CD4-positive, alpha-beta T cell treated with Interleukin-21 for 1 hour (primary cell): ENCODE results near the gene TNNI3.

Source experiments
- DNase-seq: peaks from one replicate; pipeline ENCODE4 v3.0.0-alpha.2; 2020

The TNNI3 gene

DNA sequence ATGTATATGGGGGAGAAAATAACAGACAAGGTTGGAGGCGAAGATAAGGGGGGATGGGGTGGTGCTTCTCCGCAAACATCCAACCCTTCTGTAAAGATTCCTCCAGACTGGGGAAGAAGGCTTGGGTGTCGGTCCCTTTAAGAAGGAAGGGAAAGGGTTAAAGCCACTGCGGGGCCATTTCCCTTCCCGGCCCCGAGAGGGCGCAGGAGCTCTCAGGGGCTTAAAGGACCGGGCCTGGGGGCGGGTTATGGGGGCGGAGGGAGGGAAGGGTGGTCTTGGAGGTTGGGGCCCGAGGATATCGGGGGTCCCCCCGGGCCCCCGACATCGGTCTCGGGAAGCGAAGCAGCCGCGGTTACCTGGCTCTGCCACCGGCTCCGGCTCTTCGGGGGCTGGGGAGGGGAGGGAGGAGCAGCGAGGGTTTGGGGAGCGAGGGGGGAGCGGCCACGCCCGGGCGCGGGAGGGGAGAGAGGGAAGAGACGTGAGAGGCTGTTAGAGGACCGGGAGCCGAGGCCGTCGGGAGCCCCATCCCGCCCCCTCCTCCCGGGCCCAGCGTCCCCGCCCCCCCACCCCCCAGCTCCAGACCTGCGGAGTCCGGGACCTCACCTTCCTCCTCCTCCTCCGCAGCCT, 11.3 kb downstream of the TNNI3 start:
- peak; percentile 16 for DNase-seq

DNA sequence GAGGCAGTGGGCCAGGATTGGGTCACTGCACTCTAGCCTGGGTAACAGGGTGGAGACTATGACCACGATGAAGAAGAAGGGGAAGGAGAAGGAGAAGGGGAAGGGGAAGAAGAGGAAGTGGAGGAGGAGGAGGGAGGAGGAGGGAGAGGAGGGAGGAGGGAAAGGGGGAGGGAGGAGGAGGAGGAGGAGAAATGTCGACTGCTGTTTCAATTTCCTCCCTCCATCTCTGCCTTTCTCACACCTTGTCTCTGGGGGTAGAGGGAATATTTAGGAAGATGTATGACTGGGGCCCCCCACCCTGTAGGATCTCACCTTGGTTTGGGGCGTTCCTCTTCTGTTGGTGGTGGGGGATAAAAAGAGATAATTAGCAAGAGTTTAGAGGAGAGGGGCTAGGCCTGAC, 12.3 kb downstream of the TNNI3 start:
- DNase-seq = no peak

DNA sequence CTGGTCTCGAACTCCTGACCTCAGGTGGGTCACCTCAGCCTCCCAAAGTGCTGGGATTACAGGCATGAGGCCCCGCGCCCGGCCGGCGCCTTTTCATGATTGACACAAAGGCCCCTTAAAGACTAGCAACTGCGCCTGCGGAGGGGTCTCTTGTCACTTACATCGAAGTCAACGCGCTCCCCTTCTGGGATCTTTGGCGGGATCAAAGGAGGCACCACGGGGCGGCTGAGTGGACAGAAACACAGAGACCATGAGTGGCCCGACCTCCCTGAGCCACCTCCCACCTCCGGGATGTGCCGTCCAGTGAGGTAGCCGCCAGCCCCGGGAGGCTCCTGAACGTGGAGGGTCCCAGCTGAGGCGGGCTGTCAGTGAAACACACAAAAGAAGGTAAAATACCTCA, 15.8 kb downstream of the TNNI3 start:
- DNase-seq = no peak

DNA sequence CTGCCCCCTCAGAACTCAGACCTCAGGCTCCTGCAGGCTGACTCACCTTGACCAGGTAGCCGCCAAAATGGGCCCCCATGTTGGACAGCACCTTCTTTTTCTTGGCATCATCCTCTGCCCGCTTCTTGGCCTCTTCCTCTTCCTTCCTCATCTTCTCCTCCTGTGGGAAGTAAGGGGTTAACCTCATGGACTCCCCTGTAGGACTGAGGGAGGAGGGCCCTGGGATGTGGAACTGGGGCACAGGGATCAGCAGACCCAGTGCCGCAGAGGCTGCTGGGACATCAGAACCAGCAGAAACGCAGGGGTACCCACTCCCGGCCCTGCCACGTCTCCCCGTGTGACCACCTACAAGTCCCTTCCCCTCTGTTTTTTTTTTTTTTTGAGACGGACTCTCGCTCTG, 19.6 kb downstream of the TNNI3 start:
- DNase-seq = no peak

DNA sequence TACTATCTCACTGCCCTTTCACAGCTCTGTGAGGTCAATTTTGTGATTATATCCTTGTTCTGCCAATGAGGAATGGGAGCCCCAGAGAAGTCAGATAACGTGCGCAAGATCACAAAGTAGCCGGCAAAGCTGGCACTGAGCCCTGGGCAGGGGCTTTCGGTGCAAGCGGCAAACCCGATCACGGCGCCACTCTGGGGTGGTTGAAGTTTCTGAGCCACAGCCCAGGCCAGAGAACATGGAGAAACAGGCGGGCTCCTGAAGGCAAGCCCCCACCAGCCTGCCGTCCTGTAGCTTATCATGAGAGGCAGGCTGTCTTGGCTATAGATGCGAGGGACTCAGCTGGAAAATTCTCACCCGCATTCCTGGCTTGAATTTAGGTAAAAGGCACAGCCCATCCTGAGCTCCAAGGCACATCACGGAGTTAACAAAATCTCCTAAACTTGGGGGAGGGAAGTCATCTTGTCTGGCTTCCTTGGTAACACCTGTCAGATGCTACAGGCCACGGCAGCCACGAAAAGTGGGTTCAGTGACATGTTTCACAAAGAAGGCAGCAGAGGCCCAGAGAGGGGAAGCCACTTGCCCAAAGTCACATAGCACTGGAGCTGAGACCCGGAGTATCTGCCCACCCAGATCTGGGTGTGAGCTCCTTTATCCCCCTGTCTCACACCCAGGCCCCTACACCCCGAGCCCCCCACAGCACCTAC, 21.0 kb downstream of the TNNI3 start:
- DNase-seq = no peak

DNA sequence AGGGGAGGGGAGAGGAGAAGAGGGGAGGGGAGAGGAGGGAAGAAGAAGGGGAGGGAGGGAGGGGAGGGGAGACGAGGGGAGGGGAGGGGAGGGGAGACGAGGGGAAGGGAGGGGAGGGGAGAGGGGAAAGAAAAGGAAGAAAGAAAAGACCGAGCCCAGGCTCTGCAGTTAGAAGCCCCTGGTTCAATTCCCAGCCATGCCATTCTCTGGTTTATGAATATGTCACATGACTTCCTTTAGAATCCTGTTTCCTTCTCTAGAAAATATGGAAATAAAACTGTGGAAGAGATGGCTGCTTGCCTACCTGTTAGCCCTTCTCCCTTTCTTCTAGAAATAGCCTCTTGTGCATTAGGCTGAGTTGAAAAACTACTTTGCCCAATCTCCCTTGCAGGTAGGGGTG, 22.8 kb downstream of the TNNI3 start:
- no peak for DNase-seq

DNA sequence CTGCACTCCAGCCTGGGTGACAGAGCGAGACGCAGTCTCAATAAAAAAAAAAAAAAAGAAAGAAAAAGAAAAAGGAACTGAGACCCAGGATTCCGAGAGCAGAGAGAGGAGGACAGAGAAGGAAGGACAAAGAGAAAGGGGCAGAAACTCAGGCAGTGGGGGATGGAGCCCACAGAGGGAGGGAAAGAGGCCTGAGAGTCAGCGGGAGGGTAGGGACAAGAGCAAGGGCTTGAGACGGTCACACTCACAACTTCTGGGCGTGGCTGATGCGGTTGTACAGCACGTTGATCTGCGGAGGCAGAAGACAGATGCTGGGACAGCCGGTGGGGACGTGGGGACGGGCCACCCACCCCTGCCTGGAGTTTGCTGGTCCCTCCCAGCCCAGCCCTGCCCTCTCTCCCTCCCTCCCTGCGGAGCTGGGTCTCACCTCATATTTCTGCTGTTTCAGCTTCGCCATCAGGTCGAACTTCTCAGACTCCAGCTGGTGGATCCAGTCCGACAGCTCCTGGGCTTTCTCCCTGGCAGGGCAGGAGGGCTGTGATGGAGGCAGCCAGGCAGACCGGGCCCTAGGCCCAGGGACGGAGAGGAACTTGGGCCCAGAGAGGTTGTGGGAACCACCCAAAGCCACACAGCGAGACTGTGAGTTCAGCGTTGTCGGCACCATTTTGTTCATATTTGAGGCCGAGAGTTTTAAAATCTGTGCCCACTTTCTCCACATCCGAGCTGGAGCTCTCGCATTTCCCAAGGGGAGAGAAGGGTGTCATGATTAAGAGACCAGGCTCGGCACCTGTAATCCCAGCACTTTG, 23.7 kb downstream of the TNNI3 start:
- DNase-seq = no peak

DNA sequence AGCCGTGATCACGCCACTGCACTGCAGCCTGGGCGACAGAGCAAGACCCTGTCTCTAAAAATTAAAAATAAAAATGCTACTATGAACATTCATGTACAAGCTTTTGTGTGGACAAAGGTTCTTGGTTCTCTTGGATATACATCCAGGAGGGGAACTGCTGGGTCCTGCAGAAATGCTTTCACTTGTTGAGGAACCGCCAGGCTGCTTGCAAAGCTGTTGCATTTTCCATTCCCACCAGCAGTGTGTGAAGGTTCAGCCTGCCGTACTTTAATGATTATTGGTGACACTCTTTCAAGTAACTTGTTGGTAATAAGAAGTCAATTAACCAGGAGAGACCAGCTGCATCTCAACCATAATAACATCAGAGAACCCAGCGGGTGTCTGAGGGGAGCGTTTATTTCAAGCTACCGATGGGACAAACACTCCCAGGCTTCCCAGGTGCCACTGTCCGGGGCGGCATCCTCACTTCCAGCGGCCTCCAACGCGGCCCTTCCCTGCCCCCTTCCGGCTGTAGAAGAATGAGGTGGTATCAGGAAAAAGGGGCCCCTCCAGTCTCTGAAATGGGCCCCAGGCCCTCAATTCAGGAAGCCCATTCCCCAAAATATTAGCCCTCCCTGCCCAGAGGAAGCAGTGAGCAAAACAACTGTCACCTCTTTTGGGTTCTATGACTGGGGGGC, 24.9 kb downstream of the TNNI3 start:
- DNase-seq = no peak

DNA sequence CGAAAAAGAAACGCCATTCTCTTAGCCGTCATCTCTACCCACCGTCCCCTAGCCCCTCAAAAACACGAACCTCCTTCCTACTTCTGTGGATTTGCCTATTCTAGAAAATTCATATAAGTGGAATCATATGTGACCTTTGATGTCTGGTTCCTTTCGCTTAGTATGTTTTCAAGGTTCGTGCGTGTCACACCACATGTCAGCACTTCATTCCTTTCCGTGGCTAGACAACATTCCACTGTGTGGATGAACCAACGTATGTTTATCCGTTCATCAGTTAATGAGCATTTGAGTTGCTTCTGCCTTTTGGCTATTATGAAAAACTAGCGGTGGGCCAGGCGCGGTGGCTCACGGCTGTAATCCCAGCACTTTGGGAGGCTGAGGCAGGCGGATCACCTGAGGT, 26.1 kb downstream of the TNNI3 start:
- DNase-seq = no peak

DNA sequence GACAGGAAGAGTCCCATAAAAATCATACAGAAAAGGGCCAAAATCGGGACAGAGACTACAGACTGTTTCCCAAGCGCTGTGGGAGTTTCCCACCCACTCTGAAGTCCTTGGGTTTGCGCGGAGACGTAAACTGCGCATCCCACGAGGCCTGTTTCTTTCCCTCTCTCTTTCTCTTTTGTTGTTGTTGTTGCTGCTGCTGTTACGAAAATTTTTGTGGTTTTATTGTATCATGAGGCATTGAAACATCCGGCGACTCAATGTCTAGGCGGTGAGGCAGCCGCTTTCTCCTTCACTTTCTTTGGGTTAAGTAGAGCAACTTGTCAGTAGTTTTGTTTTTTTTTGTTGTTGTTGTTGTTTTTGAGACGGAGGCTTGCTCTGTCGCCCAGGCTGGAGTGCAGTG, 38.5 kb downstream of the TNNI3 start:
- peak; percentile 21 for DNase-seq

DNA sequence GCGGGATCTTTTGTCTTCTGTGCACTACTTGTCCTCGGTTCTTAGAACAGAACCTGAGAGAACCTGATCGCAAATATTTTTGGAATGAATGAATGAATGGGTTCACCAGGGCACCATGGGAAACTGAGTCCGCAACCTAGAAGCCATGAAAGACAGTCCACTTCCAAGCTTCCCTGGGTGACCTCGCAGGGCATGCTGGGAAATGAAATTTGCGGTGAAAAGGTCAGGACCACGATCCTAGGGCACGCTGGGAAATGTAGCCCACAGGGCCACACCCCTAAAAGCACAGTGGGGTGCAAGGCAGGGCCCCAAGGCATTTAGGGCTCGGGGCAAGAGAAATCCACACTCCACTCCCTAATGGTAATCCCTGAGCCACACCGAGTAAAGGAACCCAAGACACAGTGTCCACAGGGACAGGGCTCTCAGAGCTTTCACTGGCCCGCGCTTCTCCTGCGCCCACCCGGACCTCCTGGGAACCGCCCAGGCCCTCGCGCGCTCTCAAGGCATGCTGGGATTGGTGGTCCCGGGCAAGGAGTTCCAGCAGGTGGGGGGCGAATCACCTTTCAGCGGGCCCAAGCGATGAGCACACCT, 39.0 kb downstream of the TNNI3 start:
- DNase-seq = peak; percentile 33

DNA sequence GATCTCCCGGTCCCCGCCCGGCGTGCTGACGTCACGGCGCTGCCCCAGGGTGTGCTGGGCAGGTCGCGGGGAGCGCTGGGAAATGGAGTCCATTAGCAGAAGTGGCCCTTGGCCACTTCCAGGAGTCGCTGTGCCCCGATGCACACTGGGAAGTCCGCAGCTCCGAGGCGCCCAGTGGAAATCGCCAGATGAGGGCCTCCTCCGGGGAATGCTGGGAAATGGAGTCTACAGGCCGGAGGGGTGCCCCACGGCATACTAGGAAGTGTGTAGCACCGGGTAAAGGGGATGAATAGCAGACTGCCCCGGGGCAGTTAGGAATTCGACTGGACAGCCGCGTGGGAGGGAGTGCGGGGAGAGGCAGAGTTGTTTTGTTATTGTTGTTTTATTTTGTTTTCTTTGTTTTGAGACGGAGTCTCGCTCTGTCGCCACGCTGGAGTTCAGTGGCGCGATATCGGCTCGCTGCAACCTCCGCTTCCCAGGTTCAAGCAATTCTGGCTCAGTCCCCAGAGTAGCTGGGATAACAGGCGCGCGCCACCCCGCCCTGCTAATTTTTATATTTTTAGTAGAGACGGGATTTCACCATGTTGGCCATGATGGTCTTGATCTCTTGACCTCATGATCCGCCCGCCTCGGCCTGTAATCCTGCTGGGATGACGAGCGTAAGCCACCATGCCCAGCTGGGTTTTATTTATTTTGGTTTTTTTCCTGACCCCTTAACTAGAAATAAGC, 39.7 kb downstream of the TNNI3 start:
- DNase-seq = peak; percentile 98

DNA sequence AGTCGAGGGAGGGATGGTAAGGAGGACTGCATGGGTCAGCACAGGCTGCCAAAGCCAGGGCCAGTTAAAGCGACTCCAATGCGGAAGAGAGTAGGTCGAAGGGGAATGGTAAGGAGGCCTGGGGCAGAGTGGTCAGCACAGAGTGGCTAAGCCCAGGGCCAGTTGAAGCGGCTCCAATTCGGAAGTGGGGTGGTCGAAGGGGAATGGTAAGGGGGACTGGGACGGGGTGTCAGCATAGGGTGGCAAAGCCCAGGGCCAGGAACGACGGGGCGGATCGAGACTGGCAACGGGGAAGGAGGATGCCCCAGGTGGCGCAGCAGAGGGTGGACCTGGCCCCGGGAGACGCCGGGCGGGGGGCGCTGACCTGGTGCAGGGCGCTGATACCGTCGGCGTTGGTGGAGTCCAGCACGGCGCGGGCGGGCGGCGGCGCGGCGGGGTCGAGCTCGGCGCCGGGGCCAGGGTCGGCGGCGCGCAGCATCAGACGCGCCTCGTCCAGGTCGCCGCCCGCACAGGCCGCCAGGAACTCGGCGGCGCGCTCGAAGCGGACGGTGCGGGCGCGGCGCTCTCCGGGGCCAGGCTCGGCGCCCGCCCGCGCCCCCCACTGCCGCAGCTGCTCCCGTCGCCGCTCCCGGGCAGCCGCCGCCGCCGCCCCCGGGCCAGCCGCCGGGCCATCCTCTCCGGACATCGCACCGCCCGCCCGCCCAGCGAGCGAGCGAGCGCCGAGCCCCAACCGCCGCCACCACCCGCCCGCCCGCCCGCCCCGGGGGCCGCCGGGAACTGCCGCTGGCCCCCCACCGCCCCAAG, 40.5 kb downstream of the TNNI3 start, which contains the start of gene PPP1R12C:
TSS of gene PPP1R12C (minus strand) at position 779 of the 804 bp plus-strand sequence. CDS start at position 685, 94 bp downstream.
- no peak for DNase-seq

DNA sequence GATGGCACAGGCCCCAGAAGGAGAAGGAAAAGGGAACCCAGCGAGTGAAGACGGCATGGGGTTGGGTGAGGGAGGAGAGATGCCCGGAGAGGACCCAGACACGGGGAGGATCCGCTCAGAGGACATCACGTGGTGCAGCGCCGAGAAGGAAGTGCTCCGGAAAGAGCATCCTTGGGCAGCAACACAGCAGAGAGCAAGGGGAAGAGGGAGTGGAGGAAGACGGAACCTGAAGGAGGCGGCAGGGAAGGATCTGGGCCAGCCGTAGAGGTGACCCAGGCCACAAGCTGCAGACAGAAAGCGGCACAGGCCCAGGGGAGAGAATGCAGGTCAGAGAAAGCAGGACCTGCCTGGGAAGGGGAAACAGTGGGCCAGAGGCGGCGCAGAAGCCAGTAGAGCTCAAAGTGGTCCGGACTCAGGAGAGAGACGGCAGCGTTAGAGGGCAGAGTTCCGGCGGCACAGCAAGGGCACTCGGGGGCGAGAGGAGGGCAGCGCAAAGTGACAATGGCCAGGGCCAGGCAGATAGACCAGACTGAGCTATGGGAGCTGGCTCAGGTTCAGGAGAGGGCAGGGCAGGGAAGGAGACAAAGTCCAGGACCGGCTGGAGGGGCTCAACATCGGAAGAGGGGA, 41.2 kb downstream of the TNNI3 start:
- peak; percentile 63 for DNase-seq

DNA sequence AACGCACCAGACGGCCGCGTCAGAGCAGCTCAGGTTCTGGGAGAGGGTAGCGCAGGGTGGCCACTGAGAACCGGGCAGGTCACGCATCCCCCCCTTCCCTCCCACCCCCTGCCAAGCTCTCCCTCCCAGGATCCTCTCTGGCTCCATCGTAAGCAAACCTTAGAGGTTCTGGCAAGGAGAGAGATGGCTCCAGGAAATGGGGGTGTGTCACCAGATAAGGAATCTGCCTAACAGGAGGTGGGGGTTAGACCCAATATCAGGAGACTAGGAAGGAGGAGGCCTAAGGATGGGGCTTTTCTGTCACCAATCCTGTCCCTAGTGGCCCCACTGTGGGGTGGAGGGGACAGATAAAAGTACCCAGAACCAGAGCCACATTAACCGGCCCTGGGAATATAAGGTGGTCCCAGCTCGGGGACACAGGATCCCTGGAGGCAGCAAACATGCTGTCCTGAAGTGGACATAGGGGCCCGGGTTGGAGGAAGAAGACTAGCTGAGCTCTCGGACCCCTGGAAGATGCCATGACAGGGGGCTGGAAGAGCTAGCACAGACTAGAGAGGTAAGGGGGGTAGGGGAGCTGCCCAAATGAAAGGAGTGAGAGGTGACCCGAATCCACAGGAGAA, 42.0 kb downstream of the TNNI3 start:
- peak; percentile 9 for DNase-seq

DNA sequence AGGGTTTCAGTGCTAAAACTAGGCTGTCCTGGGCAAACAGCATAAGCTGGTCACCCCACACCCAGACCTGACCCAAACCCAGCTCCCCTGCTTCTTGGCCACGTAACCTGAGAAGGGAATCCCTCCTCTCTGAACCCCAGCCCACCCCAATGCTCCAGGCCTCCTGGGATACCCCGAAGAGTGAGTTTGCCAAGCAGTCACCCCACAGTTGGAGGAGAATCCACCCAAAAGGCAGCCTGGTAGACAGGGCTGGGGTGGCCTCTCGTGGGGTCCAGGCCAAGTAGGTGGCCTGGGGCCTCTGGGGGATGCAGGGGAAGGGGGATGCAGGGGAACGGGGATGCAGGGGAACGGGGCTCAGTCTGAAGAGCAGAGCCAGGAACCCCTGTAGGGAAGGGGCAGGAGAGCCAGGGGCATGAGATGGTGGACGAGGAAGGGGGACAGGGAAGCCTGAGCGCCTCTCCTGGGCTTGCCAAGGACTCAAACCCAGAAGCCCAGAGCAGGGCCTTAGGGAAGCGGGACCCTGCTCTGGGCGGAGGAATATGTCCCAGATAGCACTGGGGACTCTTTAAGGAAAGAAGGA, 42.9 kb downstream of the TNNI3 start:
- DNase-seq = no peak

DNA sequence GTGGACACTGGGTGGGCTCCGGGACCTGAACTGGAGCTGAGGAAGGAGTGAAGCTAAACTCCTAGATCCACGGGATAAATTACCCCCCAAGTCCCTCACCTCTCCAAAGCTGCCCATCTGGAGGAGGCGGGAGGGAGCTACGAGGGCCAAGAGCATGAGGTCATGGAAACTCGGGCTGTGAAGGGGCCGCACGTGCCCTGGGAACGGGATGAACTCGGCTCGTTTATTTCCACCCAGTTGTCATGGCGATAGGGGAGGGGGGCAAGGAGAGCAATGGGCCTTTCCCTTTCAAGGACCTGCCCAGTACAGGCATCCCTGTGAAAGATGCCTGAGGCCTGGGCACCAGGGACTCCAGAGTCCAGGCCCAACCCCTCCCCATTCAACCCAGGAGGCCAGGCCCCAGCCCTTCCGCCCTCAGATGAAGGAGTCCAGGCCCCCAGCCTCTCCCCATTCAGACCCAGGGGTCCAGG, 43.9 kb downstream of the TNNI3 start:
- no peak for DNase-seq

DNA sequence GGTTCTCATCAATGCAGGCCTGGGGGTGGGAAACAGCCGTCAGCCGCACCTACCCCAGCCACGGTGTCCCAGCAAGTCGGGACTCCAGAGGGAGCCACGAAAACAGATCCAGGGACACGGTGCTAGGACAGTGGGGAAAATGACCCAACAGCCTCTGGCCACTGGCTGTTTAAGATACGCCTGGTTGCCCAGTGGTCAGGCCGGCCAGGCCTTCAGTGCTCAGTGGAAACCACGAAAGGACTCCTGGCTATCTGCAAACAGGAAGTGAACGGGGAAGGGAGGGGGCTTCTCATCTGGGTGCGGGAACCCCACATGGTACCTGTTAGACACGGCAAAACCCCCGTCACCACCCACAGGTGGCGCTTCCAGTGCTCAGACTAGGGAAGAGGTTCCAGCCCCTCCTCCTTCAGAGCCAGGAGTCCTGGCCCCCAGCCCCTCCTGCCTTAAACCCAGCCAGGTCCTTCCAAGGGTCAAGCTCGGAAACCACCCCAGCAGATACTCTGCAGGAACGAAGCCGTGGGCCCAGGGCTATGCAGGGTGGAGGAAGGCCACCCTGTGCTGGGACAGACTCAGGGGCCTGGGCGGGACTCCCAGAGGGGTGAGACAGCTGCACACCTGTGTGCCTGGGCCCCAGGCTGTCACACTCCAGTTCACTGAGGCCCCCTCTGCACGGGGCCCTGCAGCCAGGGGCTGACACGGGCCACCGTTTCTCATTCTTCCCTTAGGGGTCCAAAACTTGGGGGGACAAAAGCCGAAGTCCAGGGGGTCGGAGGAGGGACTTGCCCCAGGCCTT, 44.6 kb downstream of the TNNI3 start:
- DNase-seq = no peak

DNA sequence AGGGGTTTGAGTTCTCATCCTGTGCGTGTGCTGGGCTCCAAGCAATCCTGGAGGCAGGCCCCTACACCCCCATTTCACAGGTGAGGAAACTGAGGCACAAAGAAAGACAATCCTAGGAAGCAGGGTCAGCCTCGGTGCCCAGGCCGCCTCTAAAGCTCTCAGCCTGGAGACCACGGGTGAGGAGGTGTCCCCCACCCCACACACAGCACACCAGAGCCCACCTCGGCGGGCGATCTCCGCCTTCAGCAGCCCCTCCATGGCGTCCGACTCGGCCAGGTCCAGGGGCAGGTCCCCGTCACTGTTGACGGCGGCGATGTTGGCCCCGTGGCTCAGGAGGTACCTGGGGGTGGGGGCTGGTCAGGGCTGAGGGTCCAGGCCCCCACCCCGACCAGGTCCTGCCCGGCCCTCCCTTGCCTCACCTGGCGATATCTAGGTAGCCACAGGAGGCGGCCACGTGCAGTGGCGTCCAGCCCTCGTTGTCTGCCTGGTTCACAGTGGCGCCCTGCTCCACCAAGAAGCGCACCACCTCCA, 45.2 kb downstream of the TNNI3 start:
- DNase-seq = no peak
